Upper lobe of left lung (tissue), 6 donors: ENCODE results near the gene MR1. TPM values are rescaled to one million over a fixed set of nuclear protein-coding genes. Genes with fewer than 3 reads are reported as not detected.
"Not testable (repeated sequence)": the region's sequence is repeated elsewhere in the genome, so short reads cannot be mapped to it uniquely, and the experiment has no call there.

Source experiments
- ATAC-seq, 2 donors: fragments of 200-7000 bp; cut with Tn5 transposase; one replicate each; pipeline ENCODE4 v1.9.1; 2022; ENCODE audit warnings: mild to moderate bottlenecking in 2 of 2, moderate library complexity in 2 of 2; ENCODE audit not compliant: low FRiP score in 2 of 2
- DNase-seq, 2 donors: peaks; one replicate each; pipeline ENCODE4 v3.0.0-alpha.2; 2019 to 2020
- H3K27ac ChIP-seq, 4 donors: fragments of 200-600 bp; sonication (generic); one replicate each; pipeline ENCODE4 v1.5.1; 2016 to 2019
- H3K27me3 ChIP-seq, 4 donors: fragments of 200-600 bp; sonication (generic); one replicate each; pipeline ENCODE4 v1.5.1; 2017 to 2019
- H3K36me3 ChIP-seq, 4 donors: fragments of 200-600 bp; sonication (generic); one replicate each; pipeline ENCODE4 v1.5.1; 2016 to 2019
- H3K4me1 ChIP-seq, 4 donors: fragments of 200-600 bp; sonication (generic); one replicate each; pipeline ENCODE4 v1.5.1; 2018 to 2019
- H3K4me3 ChIP-seq, 4 donors: fragments of 200-600 bp; sonication (generic); one replicate each; pipeline ENCODE4 v1.5.1; 2017 to 2019; ENCODE audit warnings: mild to moderate bottlenecking in 2 of 4, moderate library complexity in 1 of 4
- H3K9me3 ChIP-seq, 4 donors: fragments of 200-600 bp; sonication (generic); one replicate each; pipeline ENCODE4 v1.5.1; 2018 to 2019
- EP300 ChIP-seq, 4 donors: sonication (generic); formaldehyde crosslinking; IDR thresholded peaks; one replicate each; pipeline ENCODE4 v1.5.1; 2017; ENCODE audit warnings: antibody characterized with exemption in 4 of 4, control low read depth in 2 of 4
- POLR2A ChIP-seq, 4 donors: fragments of 450-650 bp; IDR thresholded peaks; one replicate each; pipeline ENCODE4 v1.5.1; 2016 to 2017; ENCODE audit warnings: antibody characterized with exemption in 4 of 4, mild to moderate bottlenecking in 2 of 4
- POLR2AphosphoS5 ChIP-seq, 2 donors: sonication (generic); formaldehyde crosslinking; IDR thresholded peaks; one replicate each; pipeline ENCODE4 v1.5.1; 2017; ENCODE audit warnings: antibody characterized with exemption in 2 of 2
- WGBS, 2 donors: methylation state at CpG; one replicate each; pipeline ENCODE4 v1.1.5; 2017 to 2018; 5-methylcytosine and 5-hydroxymethylcytosine counted together
- total RNA-seq, 6 donors: library from RNA; depleted of rRNA in 4 of 6; stranded (reverse); fragments of >200 nt in 4 of 6; gene quantifications; one replicate each; pipeline versions ENCODE4 v1.1.0 to v1.2.1, GENCODE V29; 2016 to 2021
- TF ChIP-seq, protein P1 (sequence below), 6 experiments: fragments of 450-650 bp in 4 of 6; fragments of 200-600 bp in 2 of 6; sonication (generic) in 2 of 6; IDR thresholded peaks; one replicate each; pipeline ENCODE4 v1.5.1; 2016 to 2019; ENCODE audit warnings: antibody characterized with exemption in 6 of 6
- donor health status: DM: no; HTN: no; CAD: no; lungs with moderate emphysema.
- donor health status: DM: no; HTN: yes; CAD: no; lungs with severe emphysema.

The MR1 gene
- total RNA-seq, 6 donors from 2014 or later = 22.0 to 54.0 (median 26.9) TPM

DNA sequence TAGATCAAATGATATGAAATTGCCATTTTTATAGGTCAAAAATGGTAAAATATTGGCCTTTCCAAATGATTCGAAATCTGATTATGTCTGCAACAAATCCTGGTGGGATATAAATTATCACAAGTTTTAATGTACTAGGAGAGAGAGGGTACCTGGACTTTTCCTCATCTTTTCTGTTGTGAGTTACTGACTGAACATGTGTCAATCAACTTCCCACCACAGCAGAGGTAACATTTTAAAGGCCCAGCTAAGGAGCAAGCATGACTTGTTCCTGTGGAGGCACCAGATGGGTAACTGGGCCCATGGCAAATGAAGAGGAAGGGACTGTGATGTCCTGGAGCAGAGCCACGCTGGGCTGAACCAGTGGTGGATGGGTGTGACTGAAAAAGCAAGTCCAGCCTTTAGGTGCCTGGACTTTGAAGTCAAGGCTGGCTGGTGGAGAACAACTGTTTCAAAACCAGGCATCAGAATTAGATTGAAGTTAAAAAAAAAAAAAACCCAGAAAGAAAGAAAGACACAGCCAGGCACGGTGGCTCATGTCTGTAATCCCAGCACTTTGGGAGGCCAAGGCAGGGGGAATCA is 6.6 kb downstream of the MR1 start:
- TF ChIP-seq POLR2AphosphoS5 (IDR thresholded peaks at IDR 0.05) = no peak
- TF ChIP-seq, protein P1, sequence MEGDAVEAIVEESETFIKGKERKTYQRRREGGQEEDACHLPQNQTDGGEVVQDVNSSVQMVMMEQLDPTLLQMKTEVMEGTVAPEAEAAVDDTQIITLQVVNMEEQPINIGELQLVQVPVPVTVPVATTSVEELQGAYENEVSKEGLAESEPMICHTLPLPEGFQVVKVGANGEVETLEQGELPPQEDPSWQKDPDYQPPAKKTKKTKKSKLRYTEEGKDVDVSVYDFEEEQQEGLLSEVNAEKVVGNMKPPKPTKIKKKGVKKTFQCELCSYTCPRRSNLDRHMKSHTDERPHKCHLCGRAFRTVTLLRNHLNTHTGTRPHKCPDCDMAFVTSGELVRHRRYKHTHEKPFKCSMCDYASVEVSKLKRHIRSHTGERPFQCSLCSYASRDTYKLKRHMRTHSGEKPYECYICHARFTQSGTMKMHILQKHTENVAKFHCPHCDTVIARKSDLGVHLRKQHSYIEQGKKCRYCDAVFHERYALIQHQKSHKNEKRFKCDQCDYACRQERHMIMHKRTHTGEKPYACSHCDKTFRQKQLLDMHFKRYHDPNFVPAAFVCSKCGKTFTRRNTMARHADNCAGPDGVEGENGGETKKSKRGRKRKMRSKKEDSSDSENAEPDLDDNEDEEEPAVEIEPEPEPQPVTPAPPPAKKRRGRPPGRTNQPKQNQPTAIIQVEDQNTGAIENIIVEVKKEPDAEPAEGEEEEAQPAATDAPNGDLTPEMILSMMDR (IDR thresholded peaks at IDR 0.05) = no peak
- TF ChIP-seq EP300 (IDR thresholded peaks at IDR 0.05) = no peak
- no peak for TF ChIP-seq POLR2A (IDR thresholded peaks at IDR 0.05)
- DNase-seq (no peak), ATAC-seq (no peak)
- Histone ChIP-seq H3K4me1 (peaks cover 22 to 50% (median 37%) of the 10 kb centered on the region in 4 donors), H3K9me3 (no peaks in the 10 kb centered on the region), H3K36me3 (no peaks in the 10 kb centered on the region), H3K27me3 (no peaks in the 10 kb centered on the region), H3K27ac (peak overlapping the region in 1 of 4 donors; percentile 82), H3K4me3 (no peak overlapping the region)
- 83 to 90% methylated on average over 3 of the region's 3 CpGs for WGBS, 2 donors

- DNase-seq (peak in 1 of 2 donors; percentile 82), ATAC-seq (peak; percentile 83 to 85)
- TF ChIP-seq POLR2A (IDR thresholded peaks at IDR 0.05) (peak in 1 of 4 donors; percentile 9), POLR2AphosphoS5 (IDR thresholded peaks at IDR 0.05) (peak in 1 of 2 donors; percentile 44), EP300 (IDR thresholded peaks at IDR 0.05) (peak in 2 of 4 donors; percentile 15 to 72)
- TF ChIP-seq, protein P1 (IDR thresholded peaks at IDR 0.05) = no peak
- 39 to 59% methylated on average over 5 of the region's 5 CpGs for WGBS, 2 donors
- Histone ChIP-seq H3K27me3 (no peaks in the 10 kb centered on the region), H3K27ac (peak overlapping the region; percentile 22 to 82 (median 70)), H3K36me3 (peaks cover 0 to 7% (median 2%) of the 10 kb centered on the region in 4 donors), H3K4me3 (no peak overlapping the region), H3K9me3 (no peaks in the 10 kb centered on the region), H3K4me1 (peaks cover 8 to 36% (median 23%) of the 10 kb centered on the region in 4 donors)
Observed at GRCh38 chr1:181043025-181043888, 9.5 kb downstream of the MR1 start.

GRCh38 chr1:181044449-181044966 is 10.7 kb downstream of the MR1 start:
- H3K4me1 ChIP-seq = peaks cover 8 to 36% (median 23%) of the 10 kb centered on the region in 4 donors
- WGBS, 2 donors = 35 to 62% methylated on average over 4 to 5 of the region's 5 CpGs

DNA sequence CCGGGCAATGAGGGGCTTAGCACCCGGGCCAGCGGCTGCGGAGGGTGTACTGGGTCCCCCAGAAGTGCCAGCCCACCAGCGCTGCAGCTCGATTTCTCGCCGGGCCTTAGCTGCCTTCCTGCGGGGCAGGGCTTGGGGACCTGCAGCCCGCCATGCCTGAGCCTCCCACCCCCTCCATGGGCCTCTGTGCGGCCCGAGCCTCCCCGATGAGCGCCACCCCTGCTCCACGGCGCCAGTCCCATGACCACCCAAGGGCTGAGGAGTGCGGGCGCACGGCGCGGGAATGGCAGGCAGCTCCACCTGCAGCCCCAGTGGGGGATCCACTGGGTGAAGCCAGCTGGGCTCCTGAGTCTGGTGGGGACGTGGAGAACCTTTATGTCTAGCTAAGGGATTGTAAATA is 12.2 kb downstream of the MR1 start:
- not testable (repeated sequence) for H3K9me3 ChIP-seq, ATAC-seq, H3K27me3 ChIP-seq, H3K4me3 ChIP-seq
- Histone ChIP-seq H3K4me1 (peaks cover 8 to 36% (median 23%) of the 10 kb centered on the region in 4 donors), H3K36me3 (peaks cover 0 to 10% (median 2%) of the 10 kb centered on the region in 4 donors), H3K27ac (peak overlapping the region in 2 of 4 donors; percentile 82 to 83)
- DNase-seq = peak in 1 of 2 donors; percentile 75
- WGBS, 2 donors = 93 to 100% methylated on average over 5 to 6 of the region's 22 CpGs

More at GRCh38 chr1:181044449-181044966, 10.7 kb downstream of the MR1 start:
- H3K4me3 ChIP-seq = no peak overlapping the region
- TF ChIP-seq EP300 (IDR thresholded peaks at IDR 0.05) = peak in 1 of 4 donors; percentile 25
- TF ChIP-seq, protein P1 (IDR thresholded peaks at IDR 0.05) = no peak
- TF ChIP-seq POLR2A (IDR thresholded peaks at IDR 0.05) = peak in 1 of 4 donors; percentile 31
- peak in 1 of 2 donors; percentile 63 for TF ChIP-seq POLR2AphosphoS5 (IDR thresholded peaks at IDR 0.05)
- H3K27me3 ChIP-seq = no peaks in the 10 kb centered on the region
- no peaks in the 10 kb centered on the region for H3K9me3 ChIP-seq
- H3K27ac ChIP-seq = peak overlapping the region; percentile 59 to 83 (median 72)
- peak; percentile 67 to 88 for ATAC-seq
- DNase-seq = peak in 1 of 2 donors; percentile 95
- H3K36me3 ChIP-seq = peaks cover 0 to 10% (median 2%) of the 10 kb centered on the region in 4 donors

GRCh38 chr1:181049378-181049777 is 15.6 kb downstream of the MR1 start:
- H3K36me3 ChIP-seq = peaks cover 0 to 13% (median 4%) of the 10 kb centered on the region in 4 donors
- H3K4me1 ChIP-seq = peaks cover 3 to 14% (median 7%) of the 10 kb centered on the region in 4 donors
- no peaks in the 10 kb centered on the region for H3K9me3 ChIP-seq
- H3K4me3 ChIP-seq = no peak overlapping the region
- ATAC-seq (no peak), DNase-seq (no peak)
- no peaks in the 10 kb centered on the region for H3K27me3 ChIP-seq
- WGBS, 2 donors = 91 to 96% methylated on average over 4 of the region's 4 CpGs
- no peak overlapping the region for H3K27ac ChIP-seq
- TF ChIP-seq EP300 (IDR thresholded peaks at IDR 0.05) (no peak), POLR2A (IDR thresholded peaks at IDR 0.05) (no peak), POLR2AphosphoS5 (IDR thresholded peaks at IDR 0.05) (no peak)
- TF ChIP-seq, protein P1 (IDR thresholded peaks at IDR 0.05) = no peak
